MCF 10A (cell line): ENCODE measurements around the gene ZRSR2. TPM values are rescaled to one million over a fixed set of nuclear protein-coding genes. Genes with fewer than 3 reads are reported as not detected.

Experiments
- BruUV-seq: library from RNA; stranded (reverse); fragments of 400-500 nt; replicated peaks from 2 replicates; lab custom pipeline; 2021; lab: Mats Ljungman, UMichigan
- CTCF ChIA-PET: fragments of 300-600 bp; sonication (Branson Sonifier 250); formaldehyde crosslinking; extraction: SDS; loops from one replicate; lab custom pipeline; 2021; ENCODE audit warnings: antibody characterized with exemption, inconsistent platforms; lab: Yijun Ruan, JAX
- POLR2A ChIA-PET: fragments of 300-600, 350-650 bp; sonication (Branson Sonifier 250); formaldehyde crosslinking; extraction: SDS; loops from one replicate; lab custom pipeline; 2020; ENCODE audit warnings: antibody characterized with exemption, inconsistent platforms; lab: Yijun Ruan, JAX
- DNase-seq: peaks from one replicate; pipeline ENCODE4 v3.0.0-alpha.2; 2018; ENCODE audit not compliant: unreplicated experiment
- H3K27ac Mint-ChIP-seq: one replicate; pipeline ENCODE4 v1.8.0; 2022; ENCODE audit warnings: mild to moderate bottlenecking, low read depth, mixed read lengths; ENCODE audit not compliant: unreplicated experiment
- H3K27me3 Mint-ChIP-seq: one replicate; pipeline ENCODE4 v1.8.0; 2022; ENCODE audit warnings: mixed read lengths; ENCODE audit not compliant: insufficient read depth, unreplicated experiment
- H3K36me3 Mint-ChIP-seq: one replicate; pipeline ENCODE4 v1.8.0; 2022; ENCODE audit warnings: mild to moderate bottlenecking, moderate library complexity, mixed read lengths; ENCODE audit not compliant: insufficient read depth, unreplicated experiment
- H3K4me1 Mint-ChIP-seq: one replicate; pipeline ENCODE4 v1.8.0; 2022; ENCODE audit warnings: mixed read lengths; ENCODE audit not compliant: insufficient read depth, unreplicated experiment
- H3K4me3 Mint-ChIP-seq: one replicate; pipeline ENCODE4 v1.8.0; 2022; ENCODE audit warnings: mild to moderate bottlenecking, moderate library complexity, mixed read lengths; ENCODE audit not compliant: unreplicated experiment
- H3K9me3 Mint-ChIP-seq: one replicate; pipeline ENCODE4 v1.8.0; 2022; ENCODE audit warnings: mixed read lengths; ENCODE audit not compliant: unreplicated experiment
- intact Hi-C: fragments of 100-400 bp; cut with micrococcal nuclease; formaldehyde crosslinking; loops from 2 replicates; pipeline ENCODE4 v1.14.1; 2022
- total RNA-seq: library from RNA; stranded (reverse); gene quantifications from 2 replicates; pipeline ENCODE4 v1.2.3, GENCODE V29; 2022
- TF ChIP-seq, protein P1 (sequence below): fragments of 200-600 bp; IDR thresholded peaks from one replicate; pipeline ENCODE4 v1.8.0; 2022; ENCODE audit warnings: antibody characterized with exemption, mild to moderate bottlenecking; ENCODE audit not compliant: unreplicated experiment

The ZRSR2 gene
- total RNA-seq, 1 experiment from 2014 or later: 20.3 TPM

DNA sequence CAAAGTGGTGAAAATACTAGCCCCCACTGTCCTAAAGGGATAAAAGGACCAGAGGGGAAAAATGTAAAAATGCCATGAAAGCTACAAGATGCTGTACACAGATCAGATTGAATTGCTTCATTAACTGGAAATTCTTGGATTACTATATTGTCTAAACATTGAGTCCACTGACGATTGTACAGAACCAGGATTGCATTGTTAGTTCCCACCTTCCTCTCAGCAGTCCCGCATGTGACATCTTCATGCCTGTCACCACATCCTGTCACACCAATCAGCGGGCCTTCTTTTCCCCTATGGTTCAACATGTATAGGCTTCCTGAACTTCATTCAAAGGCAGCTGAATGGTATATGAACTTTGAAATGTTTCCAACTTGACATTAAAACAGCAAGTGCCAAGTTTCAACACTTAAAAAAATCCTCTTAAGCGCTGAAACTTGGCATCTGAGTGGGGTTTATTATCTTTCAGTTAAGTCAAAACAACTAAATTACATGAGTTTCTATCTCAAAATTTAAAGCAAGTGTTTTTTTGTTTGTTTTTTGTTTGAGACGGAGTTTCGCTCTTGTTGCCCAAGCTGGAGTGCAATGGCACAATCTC, 24.6 kb downstream of the ZRSR2 start:
- DNase-seq: no peak
- H3K36me3 Mint-ChIP-seq: peaks cover 78% of the 10 kb centered on the region
- no TSS peak for BruUV-seq
- POLR2A ChIA-PET: no interaction called here
- no peaks in the 10 kb centered on the region for H3K27me3 Mint-ChIP-seq
- H3K27ac Mint-ChIP-seq: no peak overlapping the region
- H3K4me3 Mint-ChIP-seq: no peak overlapping the region
- TF ChIP-seq, protein P1, sequence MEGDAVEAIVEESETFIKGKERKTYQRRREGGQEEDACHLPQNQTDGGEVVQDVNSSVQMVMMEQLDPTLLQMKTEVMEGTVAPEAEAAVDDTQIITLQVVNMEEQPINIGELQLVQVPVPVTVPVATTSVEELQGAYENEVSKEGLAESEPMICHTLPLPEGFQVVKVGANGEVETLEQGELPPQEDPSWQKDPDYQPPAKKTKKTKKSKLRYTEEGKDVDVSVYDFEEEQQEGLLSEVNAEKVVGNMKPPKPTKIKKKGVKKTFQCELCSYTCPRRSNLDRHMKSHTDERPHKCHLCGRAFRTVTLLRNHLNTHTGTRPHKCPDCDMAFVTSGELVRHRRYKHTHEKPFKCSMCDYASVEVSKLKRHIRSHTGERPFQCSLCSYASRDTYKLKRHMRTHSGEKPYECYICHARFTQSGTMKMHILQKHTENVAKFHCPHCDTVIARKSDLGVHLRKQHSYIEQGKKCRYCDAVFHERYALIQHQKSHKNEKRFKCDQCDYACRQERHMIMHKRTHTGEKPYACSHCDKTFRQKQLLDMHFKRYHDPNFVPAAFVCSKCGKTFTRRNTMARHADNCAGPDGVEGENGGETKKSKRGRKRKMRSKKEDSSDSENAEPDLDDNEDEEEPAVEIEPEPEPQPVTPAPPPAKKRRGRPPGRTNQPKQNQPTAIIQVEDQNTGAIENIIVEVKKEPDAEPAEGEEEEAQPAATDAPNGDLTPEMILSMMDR: no peak
- CTCF ChIA-PET: interaction anchor here (0.6 to 1.6 kb wide), 3 partner anchors 9 to 466 kb away, joined by 3 to 5 read pairs (median 5); no protein-coding TSS in a partner anchor
- intact Hi-C loops: no loop called here
- no peaks in the 10 kb centered on the region for H3K9me3 Mint-ChIP-seq
- no peaks in the 10 kb centered on the region for H3K4me1 Mint-ChIP-seq

DNA sequence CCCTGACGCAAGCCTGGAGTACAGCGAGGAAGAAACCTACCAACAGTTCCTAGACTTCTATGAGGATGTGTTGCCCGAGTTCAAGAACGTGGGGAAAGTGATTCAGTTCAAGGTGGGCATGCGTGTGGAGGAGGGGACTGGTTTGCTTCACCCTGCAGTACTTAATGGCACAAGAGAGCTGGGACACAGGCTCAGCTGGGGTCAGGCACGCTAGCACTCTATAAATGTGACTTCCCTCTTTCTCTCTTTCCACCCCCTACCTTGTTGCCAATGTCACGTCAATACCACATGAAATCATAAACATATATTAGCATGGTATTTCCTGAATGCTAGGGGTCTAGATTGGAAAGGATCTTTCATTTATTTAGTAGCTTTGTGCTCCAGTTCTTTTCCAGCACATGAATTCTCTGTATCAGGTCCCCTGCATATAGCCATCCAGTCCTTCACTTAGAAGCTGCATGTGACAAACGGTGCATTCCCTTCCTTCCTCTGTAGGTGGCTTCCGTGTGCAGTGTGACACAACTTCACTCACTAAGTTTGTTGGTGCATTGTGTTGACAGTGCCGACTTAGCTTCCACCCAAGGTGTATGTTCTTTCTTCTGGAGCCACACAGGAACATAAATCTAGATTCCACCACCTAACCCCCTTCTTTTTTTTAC, 25.6 kb downstream of the ZRSR2 start:
- Mint-ChIP-seq H3K4me1 (no peaks in the 10 kb centered on the region), H3K27me3 (no peaks in the 10 kb centered on the region), H3K27ac (no peak overlapping the region), H3K9me3 (no peaks in the 10 kb centered on the region), H3K36me3 (peaks cover 77% of the 10 kb centered on the region), H3K4me3 (no peak overlapping the region)
- peak; percentile 34 for DNase-seq
- CTCF ChIA-PET: interaction anchor here (0.6 kb wide), 1 partner anchor 467 kb away, joined by 5 read pairs; no protein-coding TSS in a partner anchor
- POLR2A ChIA-PET: no interaction called here
- BruUV-seq: no TSS peak
- TF ChIP-seq, protein P1: no peak
- intact Hi-C loops: no loop called here

DNA sequence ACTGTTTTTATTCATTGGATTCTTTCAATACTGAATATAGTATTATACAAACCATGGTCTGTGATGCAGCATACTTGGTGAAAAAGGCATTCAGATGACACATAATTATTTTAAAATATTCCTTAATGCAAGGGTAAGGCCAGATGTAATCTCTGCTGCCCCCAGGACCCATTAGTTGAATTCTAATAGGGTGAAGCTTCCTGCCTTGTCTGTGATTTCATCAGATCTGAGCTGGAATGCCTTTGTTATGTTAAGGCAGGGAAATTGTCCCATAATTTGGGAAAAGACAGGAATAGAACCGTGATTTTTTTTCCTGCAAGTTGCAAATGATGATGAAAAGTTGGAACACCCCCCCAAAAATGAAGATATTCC, 26.1 kb downstream of the ZRSR2 start:
- CTCF ChIA-PET: no interaction called here
- no TSS peak for BruUV-seq
- no peak overlapping the region for H3K4me3 Mint-ChIP-seq
- intact Hi-C loops: no loop called here
- POLR2A ChIA-PET: no interaction called here
- H3K9me3 Mint-ChIP-seq: no peaks in the 10 kb centered on the region
- TF ChIP-seq, protein P1: no peak
- H3K36me3 Mint-ChIP-seq: peaks cover 77% of the 10 kb centered on the region
- H3K27ac Mint-ChIP-seq: no peak overlapping the region
- H3K27me3 Mint-ChIP-seq: no peaks in the 10 kb centered on the region
- DNase-seq: no peak
- H3K4me1 Mint-ChIP-seq: no peaks in the 10 kb centered on the region

GRCh38 chrX:15816886-15817285, 26.6 kb downstream of the ZRSR2 start:
- intact Hi-C loops: no loop called here
- POLR2A ChIA-PET: no interaction called here
- Mint-ChIP-seq H3K4me3 (no peak overlapping the region), H3K9me3 (no peaks in the 10 kb centered on the region), H3K4me1 (no peaks in the 10 kb centered on the region), H3K36me3 (peaks cover 76% of the 10 kb centered on the region), H3K27ac (no peak overlapping the region), H3K27me3 (no peaks in the 10 kb centered on the region)
- TF ChIP-seq, protein P1: no peak
- BruUV-seq: no TSS peak
- no peak for DNase-seq
- CTCF ChIA-PET: interaction anchor here (0.6 kb wide), 1 partner anchor 10 kb away, joined by 4 read pairs; no protein-coding TSS in a partner anchor
